HT1080 (cell line): ENCODE results near the gene ZFP36L1. TPM values are rescaled to one million over a fixed set of nuclear protein-coding genes. Genes with fewer than 3 reads are reported as not detected.

Source experiments
- DNase-seq: peaks from one replicate; pipeline ENCODE4 v3.0.0-alpha.2; 2015; ENCODE audit warnings: low read depth
- polyA plus RNA-seq, 2 experiments: library from polyadenylated mRNA; depleted of rRNA; stranded (reverse); fragments of >200 nt; gene quantifications; 2 replicates each; pipeline ENCODE4 v1.2.3, GENCODE V29; 2015
- total RNA-seq: library from RNA; depleted of rRNA; stranded (reverse); fragments of >200 nt; shearing (Covaris generic); gene quantifications from 2 replicates; pipeline ENCODE4 v1.2.3, GENCODE V29; 2014; rRNA removed

The ZFP36L1 gene
- 53.0 and 70.7 TPM in 2 replicates for total RNA-seq
- 142 and 183 TPM in 2 replicates for polyA plus RNA-seq (2015; cell fraction: cytosol; rRNA removed)
- polyA plus RNA-seq (2015; cell fraction: nucleus; rRNA removed), result 252 and 370 TPM in 2 replicates

GRCh38 chr14:68792979-68793733, at the start of gene ZFP36L1:
Gene ZFP36L1, minus strand, starts transcription at chr14:68793067. Its CDS starts 129 bp downstream, at chr14:68792938.
- peak; percentile 98 for DNase-seq

GRCh38 chr14:68842298-68842697, 49.4 kb upstream of the ZFP36L1 start:
- DNase-seq, result no peak

- DNase-seq, result peak; percentile 43
Measured at GRCh38 chr14:68841016-68841809, 48.3 kb upstream of the ZFP36L1 start.

GRCh38 chr14:68840454-68840853, 47.6 kb upstream of the ZFP36L1 start:
- no peak for DNase-seq

GRCh38 chr14:68836082-68836481, 43.2 kb upstream of the ZFP36L1 start:
- DNase-seq, result no peak

GRCh38 chr14:68834816-68835215, 41.9 kb upstream of the ZFP36L1 start:
- DNase-seq, result no peak

GRCh38 chr14:68828698-68829097, 35.8 kb upstream of the ZFP36L1 start:
- DNase-seq, result no peak

- no peak for DNase-seq
Measured at GRCh38 chr14:68825729-68826128, 32.9 kb upstream of the ZFP36L1 start.

- peak; percentile 88 for DNase-seq
Measured at GRCh38 chr14:68824517-68825347, 31.9 kb upstream of the ZFP36L1 start.

GRCh38 chr14:68824207-68824516, 31.3 kb upstream of the ZFP36L1 start:
- DNase-seq, result no peak

- DNase-seq, result no peak
Measured at GRCh38 chr14:68823434-68824206, 30.8 kb upstream of the ZFP36L1 start.

GRCh38 chr14:68822926-68823325, 30.1 kb upstream of the ZFP36L1 start:
- DNase-seq, result no peak

GRCh38 chr14:68822132-68822651, 29.3 kb upstream of the ZFP36L1 start:
- DNase-seq, result no peak

GRCh38 chr14:68820999-68821683, 28.3 kb upstream of the ZFP36L1 start:
- no peak for DNase-seq

- no peak for DNase-seq
Measured at GRCh38 chr14:68820536-68820935, 27.7 kb upstream of the ZFP36L1 start.

- no peak for DNase-seq
Measured at GRCh38 chr14:68820119-68820518, 27.3 kb upstream of the ZFP36L1 start.

- peak; percentile 17 for DNase-seq
Measured at GRCh38 chr14:68819260-68819691, 26.4 kb upstream of the ZFP36L1 start.

- no peak for DNase-seq
Measured at GRCh38 chr14:68817506-68818212, 24.8 kb upstream of the ZFP36L1 start.

GRCh38 chr14:68816943-68817430, 24.1 kb upstream of the ZFP36L1 start:
- no peak for DNase-seq
